ENCODE data around the gene KLLN. TPM values are rescaled to one million over a fixed set of nuclear protein-coding genes. Genes with fewer than 3 reads are reported as not detected.
"Not testable (repeated sequence)": the region's sequence is repeated elsewhere in the genome, so short reads cannot be mapped to it uniquely, and the experiment has no call there.

Gene KLLN
- total RNA-seq, 1 donor from 2014 or later, result 2.2 TPM

- DNase-seq (ENCODE audit: low spot score), result no peak
Observed at GRCh38 chr10:87842776-87843497, 20.4 kb downstream of the KLLN start.

GRCh38 chr10:87842220-87842641 is 21.1 kb downstream of the KLLN start:
- DNase-seq (ENCODE audit: low spot score), result no peak

GRCh38 chr10:87841186-87841585 is 22.1 kb downstream of the KLLN start:
- no peak for DNase-seq (ENCODE audit: low spot score)

GRCh38 chr10:87838650-87839049 is 24.7 kb downstream of the KLLN start:
- DNase-seq (ENCODE audit: low spot score), result no peak

- no peak for DNase-seq (ENCODE audit: low spot score)
Observed at GRCh38 chr10:87837445-87837844, 25.9 kb downstream of the KLLN start.

GRCh38 chr10:87836098-87836497 is 27.2 kb downstream of the KLLN start:
- DNase-seq (ENCODE audit: low spot score), result no peak

DNA sequence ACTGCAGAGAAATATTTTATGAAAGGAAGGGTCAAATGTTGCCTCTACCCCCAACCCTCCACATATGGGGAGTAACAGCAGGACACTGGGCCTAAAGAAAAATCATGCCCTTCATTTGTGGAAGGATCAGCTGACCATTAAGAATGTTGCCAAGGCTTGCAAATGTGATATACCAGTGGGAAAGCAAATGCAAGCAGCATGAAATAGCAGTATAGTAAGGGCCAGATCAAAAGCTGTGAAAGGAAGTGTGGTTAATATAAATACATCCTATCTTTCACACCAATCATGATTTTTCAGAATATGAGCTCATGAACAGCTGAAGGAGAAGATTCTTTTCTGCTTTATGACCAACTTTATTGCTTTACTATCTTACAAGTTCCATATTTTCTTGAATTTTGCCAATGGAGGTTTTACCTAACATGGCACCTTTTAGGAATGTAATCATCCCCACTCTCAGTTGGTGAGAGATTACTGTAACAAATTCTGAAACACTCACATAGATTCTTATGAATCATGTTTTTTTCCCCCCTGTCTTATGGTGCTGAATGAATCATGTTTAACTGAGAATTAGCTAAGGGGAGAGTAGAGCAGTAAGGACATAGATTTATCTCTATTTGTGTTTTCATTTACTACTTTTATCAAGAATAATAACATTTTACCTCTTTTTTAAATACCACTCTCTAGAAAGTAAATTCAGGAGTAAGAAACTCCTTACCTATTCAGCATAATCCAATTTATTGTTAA is 33.2 kb downstream of the KLLN start:
- no peak for DNase-seq (ENCODE audit: low spot score)

GRCh38 chr10:87829051-87829450 is 34.3 kb downstream of the KLLN start:
- not testable (repeated sequence) for DNase-seq (ENCODE audit: low spot score)

- no peak for DNase-seq (ENCODE audit: low spot score)
Observed at GRCh38 chr10:87827681-87828080, 35.7 kb downstream of the KLLN start.

- no peak for DNase-seq (ENCODE audit: low spot score)
Observed at GRCh38 chr10:87826653-87827052, 36.7 kb downstream of the KLLN start.

- DNase-seq (ENCODE audit: low spot score), result no peak
Observed at GRCh38 chr10:87819289-87819585, 44.1 kb downstream of the KLLN start.

DNA sequence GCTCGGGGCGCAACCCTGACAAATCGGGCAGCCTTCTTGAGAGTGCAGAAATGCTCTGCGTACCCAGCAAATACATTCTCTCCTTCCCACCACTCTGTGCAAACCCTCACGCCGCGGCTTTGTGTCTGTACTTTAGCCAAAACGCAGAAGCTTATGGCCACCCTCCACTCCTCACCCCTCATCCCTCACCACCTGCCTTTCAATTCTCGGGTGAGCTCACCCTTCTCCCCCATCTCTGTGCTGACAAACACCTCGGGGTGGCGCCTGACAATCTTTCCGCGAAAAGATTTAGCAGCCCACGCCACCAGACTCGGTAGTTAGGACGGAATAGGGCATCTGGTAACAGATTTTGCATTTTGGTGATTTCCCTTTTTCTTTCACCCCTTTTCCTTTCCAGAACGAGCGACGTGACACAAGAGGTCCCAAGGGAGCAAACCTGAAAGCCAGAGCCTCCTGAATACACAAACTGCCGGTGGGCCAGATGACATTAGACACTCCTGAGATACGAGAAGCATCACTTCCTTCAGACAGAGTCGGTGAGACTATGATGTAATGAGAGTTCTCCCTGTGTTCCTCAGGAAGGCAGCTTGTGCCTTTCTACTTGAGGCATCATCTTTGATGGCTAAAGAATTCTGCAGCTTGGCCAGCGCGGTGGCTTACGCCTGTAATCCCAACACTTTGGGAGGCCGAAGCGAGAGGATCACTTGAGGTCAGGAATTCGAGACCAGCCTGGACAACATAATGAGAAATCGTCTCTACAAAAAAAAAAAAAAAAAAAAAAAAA is 44.6 kb downstream of the KLLN start:
- no peak for DNase-seq (ENCODE audit: low spot score)

- DNase-seq (ENCODE audit: low spot score), result peak; percentile 92
Observed at GRCh38 chr10:87817609-87818504, 45.5 kb downstream of the KLLN start, which contains the start of gene ATAD1. TSS of gene ATAD1 (minus strand) at chr10:87818226. CDS start at chr10:87814599, 3,627 bp downstream.

GRCh38 chr10:87816898-87817608 is 46.3 kb downstream of the KLLN start:
- DNase-seq (ENCODE audit: low spot score), result no peak

DNA sequence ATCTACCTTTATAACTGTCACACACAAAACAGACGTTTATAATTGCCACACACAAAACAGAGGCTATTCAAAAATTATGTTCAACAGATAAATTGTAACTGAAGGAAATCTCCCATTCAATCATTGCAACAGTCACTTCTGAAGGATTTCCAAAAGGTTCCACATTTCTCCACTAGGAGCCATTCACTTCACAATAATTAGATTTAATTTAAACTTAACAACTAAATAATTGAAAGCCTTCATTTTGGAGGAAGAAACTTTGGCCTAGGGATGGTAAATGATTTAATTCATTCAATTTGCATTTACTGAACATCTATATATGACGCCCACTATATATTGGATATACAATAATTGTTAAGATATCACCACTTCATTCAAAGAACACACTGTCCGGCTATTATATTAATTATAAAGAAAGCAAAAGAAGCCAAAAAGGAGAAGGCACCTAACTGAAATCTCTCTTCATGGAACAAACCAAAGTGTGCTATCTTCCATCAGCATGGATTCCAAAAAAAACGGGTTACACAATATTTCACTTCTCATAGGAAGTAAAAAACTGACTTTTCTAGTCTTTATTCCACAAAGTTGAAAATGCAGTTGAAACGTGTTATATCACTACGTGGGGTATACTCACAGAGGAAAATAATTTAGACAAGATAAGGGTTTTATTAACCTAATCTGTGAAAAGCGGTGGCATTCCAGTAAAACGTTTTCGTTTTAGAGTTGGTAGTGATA is 47.0 kb downstream of the KLLN start:
- DNase-seq (ENCODE audit: low spot score), result no peak
